Measurements from ENCODE around the gene SPINK8.

The SPINK8 gene

DNA sequence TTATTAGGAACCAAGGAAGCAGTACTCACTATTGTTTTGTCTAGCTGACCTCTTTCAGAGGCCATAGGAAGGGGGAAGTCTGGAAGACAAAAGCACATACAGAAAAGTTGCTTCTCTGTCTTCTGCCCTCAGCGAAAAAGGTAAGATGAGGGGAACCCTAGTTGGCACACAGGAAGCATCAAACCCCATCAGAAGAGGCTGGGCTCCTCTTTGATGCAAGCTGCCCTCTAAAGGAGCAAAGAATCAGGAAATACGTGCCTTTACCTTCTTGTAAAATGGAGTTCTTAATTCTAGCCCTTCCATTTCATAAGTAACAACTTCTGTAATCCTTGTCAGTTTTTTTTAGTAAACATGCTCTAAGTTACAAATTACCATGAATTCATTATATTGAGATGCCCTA is 12.5 kb downstream of the SPINK8 start:
- no peak for DNase-seq

DNA sequence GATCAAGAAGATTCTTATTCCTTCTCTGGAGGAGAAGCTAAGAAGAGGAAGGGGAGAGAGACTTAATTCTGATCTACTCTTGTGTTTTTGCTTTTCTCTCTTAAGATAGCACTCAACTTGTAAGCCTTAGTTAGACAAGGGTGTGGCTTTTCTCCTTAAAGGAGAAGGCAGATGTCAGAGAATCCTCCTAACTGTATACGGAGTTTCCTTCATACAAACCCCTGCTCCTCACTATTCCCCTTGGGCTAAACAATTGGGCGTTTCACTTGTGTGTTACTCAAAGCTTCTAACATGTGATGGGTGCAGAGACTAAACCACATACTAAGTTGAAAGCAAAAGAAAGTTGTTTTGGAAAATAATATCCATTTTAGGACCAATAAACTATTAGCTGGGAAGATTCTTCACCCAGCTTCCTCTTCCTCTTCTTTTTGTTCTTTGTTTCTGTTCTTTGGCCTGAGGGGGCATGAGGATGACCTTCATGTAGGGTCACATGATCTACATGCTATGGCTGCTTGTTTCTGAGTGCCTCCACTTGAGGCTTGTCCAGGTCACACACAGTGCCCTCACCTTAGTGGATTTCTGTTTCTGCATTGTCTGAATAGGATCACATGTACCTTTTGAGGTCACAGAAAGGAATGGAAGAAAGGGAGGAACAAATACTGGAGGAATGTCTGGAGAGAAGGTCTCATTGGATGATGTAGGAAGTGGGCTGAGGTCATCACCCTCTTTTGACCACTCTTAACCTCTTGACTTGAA is 14.6 kb downstream of the SPINK8 start:
- DNase-seq: no peak

DNA sequence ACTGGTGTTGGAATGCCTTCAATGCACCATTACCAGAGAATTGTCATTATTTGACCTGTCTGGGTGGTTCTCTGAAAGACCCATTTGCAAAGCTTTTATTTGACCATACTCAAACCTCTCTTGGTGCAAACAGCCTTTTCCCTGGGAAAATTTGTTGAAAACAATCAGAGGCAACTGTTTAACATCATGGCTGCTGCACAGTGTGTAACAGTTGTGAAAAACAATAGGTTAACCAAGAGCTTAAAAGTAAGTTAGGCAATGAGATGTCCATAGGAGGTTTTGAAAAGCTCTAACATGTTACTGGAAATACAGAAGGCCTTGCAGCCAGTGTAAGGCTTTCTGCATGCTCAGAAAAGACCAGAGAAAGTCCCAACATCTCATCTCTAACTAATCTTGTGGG is 18.9 kb downstream of the SPINK8 start:
- no peak for DNase-seq

DNA sequence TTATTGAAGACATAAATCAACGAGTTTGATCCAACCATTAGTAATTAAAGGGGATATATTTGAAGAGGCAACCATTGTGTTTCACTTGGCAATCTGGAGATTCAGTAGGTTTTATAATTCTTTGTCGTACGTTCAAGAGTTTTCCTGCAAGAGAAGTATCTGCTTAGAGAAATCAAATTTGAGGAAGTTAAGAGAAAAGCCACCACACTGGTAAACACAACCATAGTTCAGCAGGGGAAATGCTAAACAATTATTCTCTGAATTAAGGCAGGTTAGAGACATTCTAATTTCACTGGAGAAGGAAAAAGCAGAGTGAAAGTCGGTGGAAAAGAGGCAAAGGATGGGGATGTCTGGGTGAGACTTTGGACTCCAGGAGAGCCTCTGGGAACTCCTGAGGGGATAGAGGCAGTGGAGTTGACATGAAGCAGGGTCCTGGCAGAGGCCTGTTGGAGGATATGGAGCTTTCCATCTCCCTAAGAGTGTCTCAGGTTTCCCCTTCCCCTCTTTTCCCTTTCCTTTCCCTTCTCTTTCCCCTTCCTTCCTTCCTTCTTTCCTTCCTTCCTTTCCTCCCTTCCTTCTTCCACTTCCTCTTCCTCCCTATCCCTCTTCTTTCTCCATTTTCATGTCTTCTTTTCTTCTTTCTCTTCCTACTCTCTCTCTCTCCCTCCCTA is 26.5 kb downstream of the SPINK8 start:
- DNase-seq: no peak

GRCh38 chr3:48306290-48306689 is 27.2 kb downstream of the SPINK8 start:
- no peak for DNase-seq

DNA sequence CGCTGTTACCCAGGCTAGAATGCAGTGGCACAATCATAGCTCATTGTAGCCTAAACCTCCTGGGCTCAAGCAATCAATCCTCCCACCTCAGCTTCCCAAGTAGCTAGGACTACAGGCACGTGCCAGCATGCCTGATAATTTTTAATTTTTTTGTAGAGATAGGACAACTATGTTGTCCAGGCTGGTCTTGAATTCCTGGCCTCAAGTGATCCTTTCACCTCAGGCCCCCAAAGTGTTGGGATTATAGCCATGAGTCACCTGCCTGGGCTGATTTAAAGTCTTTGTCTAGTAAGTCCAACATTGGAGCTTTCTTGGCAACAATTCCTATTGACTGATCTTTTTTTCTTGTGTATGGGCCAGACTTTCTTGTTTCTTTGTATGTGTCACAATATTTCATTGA is 28.1 kb downstream of the SPINK8 start:
- DNase-seq: no peak

- DNase-seq: no peak
These were observed 30.4 kb downstream of the SPINK8 start for GRCh38 chr3:48303021-48303420.

- DNase-seq: no peak
These were observed 31.7 kb downstream of the SPINK8 start for GRCh38 chr3:48301800-48302166.

DNA sequence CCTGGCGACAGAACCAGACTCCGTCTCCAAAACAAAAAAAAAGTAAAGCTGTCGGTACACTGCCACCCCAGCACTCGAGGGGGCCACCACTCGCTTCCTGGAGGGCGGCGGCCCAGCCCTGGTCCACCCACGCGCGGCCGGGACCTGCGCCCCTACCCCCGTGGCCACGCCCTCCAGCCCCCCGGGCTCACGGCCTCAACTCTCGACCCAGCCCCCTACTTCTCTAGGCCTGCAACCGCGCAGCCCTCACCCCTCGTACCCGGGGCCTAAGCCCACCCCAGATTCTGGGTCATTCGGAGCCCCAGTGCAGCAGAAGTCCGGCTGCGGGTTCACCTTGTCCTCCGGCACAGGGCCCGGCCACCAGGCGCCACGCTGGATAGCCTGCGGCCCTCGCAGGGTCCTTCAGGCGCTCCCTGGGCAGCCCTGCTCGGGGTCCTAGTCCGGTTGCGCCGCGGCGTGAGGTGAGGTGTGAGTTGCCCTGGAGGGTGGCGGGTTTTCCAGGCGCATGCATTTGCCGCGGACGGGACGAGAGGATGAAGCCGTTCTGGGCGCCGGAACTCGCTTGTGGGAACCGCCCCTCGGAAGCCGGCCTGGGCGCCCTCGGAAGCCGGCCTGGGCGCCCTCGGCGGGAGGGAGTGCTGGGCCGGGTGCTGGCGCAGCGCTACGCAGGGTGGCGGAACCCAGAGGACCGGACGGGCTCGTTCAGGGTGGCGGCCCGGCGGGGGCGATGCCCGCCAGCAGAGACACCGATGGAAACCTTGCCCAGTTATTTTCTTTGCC is 32.3 kb downstream of the SPINK8 start, which contains the start of gene NME6:
Gene NME6 (minus strand): TSS at position 348 of the 780 bp plus-strand sequence.
- DNase-seq: peak; percentile 75 to 81

DNA sequence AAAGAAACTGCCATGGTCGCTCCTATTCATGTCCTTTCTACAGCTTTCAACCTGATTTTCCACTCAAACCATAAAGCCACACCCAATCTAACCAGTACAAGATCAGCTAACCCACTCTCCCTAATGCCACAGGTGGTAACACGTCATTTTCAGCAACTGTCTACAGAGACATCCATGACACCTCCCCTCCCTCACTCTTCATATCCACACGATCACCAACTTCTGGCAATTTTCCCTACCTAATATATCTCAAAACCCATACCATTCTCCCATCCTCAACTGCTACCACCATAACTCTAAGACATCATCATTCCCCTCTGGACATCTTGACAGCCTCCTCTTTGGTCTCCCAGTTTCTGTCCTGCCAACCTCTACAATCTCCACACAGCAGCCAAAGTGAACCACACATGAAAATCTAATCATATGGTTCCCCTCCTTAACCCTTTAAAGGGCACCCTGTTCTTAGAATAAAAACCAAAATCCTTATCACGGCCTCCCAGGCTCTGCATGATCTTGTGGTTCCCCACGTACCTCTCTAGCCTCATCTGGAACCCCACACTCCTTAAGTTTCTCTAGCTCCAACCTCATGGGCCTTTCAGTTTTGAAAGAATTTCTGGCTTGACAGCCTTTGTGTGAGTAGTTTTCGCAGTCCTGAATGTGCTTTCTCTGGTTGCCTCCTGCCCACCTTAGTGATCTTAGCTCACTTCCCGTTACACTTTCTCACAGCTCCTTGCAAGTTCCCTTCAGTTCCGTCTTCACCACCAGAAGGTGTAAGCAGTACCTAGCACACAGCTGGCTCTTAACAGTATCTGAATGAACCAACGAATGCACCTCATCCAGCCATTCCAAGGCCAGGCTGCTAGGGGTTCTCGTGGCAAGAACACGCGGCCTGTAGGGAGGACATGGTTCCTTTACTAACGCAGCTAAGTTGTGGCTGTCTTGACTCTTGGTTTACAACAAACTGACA is 33.4 kb downstream of the SPINK8 start:
- DNase-seq: no peak

GRCh38 chr3:48297111-48297810 is 36.2 kb downstream of the SPINK8 start:
- no peak for DNase-seq

- DNase-seq: no peak
These were observed 36.8 kb downstream of the SPINK8 start for GRCh38 chr3:48296699-48297098.

DNA sequence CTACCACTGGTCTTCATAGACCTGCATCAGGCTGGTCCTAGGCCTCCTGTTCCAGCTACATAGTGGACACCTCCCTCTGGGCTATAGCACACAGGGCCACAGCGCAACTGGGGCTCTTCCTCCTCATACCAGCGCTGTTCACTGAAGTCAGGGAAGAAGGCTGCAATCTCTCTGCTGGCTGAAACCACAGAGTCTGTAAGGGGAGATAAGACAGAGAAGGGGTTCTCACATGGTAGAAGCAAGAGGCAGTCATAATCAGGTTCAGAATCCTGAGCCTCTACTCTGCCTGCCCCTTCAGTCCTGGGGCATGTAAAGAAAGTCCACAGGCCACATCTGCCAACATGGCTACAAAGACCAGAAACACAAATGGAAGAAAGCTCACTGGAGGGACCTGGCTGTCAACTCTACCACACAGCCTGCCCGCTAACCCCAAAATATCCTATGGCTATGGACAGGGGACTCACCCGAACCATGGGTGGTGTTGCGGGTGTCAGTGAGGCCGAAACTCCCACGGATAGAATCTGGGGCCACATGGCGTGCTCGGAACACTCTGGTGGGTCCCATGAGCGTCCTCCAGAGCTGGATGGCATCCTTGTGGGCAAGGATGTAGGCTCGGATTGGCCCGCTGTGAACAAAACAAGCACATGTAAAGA is 38.7 kb downstream of the SPINK8 start:
- no peak for DNase-seq

GRCh38 chr3:48289659-48290058 is 43.8 kb downstream of the SPINK8 start:
- no peak for DNase-seq

DNA sequence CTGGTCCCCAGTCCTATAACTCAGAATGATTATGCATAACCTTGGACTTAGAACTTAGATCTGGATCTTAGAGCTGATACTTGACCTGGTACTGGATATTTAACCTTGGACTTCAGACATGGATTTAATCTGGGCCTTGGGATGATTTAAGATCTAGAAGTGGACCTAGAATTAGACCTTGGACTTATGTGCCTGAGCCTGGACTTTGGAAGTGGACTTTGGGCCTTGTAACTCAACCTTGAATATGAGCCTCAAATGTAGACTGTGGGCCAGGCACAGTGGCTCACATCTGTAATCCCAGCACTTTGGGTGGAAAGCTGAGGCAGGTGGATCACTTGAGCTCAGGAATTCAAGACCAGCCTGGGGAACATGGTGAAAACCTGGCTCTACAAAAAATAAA is 46.4 kb downstream of the SPINK8 start:
- DNase-seq: no peak

GRCh38 chr3:48286308-48286707 is 47.2 kb downstream of the SPINK8 start:
- no peak for DNase-seq

DNA sequence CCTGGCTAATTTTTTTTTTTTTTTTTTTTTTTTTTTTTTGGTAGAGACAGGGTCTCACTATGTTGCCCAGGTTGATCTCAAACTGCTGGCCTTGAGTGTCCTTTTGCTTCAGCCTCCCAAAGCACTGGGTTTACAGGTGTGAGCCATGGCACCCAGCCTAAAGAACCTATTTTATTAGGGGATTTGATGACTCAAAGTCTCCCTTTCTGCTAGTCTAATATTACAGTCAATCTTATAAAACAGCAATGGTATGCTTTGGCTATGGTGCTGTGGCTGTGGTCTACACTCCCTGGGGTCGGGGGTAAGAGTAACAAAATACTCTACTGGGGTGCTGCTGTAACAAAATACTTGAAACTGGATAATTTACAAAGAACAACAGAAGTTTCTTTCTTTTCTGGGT is 47.8 kb downstream of the SPINK8 start:
- DNase-seq: no peak

- no peak for DNase-seq
These were observed 48.3 kb downstream of the SPINK8 start for GRCh38 chr3:48285132-48285531.

DNA sequence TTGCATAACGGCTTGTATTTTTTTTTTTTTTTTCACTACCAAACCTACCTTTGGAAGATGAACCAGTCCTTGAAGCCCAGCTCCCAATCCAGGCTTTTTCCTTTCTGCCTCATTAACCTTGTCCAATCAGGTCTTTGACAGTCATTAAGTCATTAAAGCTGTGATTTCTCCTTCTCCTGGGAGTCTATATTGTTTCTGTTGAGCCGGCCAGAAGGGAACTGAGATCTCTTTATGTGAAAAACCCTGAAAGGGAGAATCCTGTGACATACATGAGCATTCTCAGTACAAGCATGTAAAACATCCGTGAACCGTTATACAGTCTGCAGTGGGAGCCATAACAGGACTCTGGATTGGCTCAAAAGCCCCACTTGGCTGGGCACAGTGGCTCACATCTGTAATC is 52.6 kb downstream of the SPINK8 start:
- no peak for DNase-seq

GRCh38 chr3:48278884-48279559 is 54.4 kb downstream of the SPINK8 start:
- DNase-seq: no peak
